ENCODE measurements around the gene SNX25.
"Not testable (repeated sequence)": the region's sequence is repeated elsewhere in the genome, so short reads cannot be mapped to it uniquely, and the experiment has no call there.

The SNX25 gene

GRCh38 chr4:185235119-185235842 lies 25.9 kb downstream of the SNX25 start:
- DNase-seq: no peak

DNA sequence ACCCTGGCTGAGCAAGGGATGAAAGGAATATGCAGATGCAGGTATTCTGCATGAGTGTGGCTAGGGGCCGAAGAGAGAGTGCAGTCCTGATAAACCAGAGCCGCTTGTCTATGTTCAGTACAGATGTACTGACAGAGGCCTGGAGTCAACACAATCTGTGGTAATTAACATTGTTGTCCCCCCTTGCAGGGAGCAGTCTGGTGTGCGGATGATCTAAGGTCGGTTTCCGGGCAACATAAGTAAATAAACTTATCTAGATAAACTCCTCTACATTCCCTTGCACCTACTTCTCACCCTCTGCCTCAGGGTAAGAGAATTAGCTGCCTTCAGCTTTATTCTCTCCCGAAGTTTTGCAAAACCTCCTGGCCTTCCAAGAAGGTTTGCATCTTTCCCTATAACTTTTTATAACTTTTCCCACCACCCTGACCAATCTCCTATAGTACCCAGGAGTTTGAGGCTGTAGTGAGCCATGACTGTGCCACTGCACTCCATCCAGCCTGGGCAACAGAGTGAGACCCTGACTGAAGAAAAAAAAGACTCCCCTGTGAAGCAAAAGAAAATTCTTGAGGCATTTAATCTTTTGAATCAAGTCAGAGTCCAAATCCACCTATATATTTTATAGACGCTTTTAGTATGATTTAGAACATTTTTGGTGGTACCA lies 26.6 kb downstream of the SNX25 start:
- DNase-seq: no peak

GRCh38 chr4:185237175-185237574 lies 27.8 kb downstream of the SNX25 start:
- DNase-seq: no peak

- no peak for DNase-seq
Observed at GRCh38 chr4:185238215-185238681, 28.9 kb downstream of the SNX25 start.

DNA sequence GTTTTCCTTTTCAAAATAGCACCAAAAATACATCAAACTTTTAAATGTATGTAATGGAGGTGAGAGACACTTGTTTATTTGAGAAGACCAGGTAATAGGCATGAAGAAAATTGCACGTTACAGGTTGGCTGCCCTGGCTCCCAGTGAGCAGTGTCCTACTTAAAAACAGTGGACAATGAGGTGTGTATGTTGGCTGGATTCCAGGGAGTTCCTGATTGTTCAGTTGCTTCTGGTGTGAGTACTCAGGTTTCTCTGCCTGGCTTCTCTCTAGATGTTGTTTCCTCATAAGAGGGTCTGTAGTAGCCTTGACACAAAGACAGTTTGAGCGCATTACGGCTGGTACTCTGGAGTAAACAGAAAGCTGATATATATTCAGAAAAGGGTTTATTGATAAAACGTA lies 29.4 kb downstream of the SNX25 start:
- DNase-seq: no peak

DNA sequence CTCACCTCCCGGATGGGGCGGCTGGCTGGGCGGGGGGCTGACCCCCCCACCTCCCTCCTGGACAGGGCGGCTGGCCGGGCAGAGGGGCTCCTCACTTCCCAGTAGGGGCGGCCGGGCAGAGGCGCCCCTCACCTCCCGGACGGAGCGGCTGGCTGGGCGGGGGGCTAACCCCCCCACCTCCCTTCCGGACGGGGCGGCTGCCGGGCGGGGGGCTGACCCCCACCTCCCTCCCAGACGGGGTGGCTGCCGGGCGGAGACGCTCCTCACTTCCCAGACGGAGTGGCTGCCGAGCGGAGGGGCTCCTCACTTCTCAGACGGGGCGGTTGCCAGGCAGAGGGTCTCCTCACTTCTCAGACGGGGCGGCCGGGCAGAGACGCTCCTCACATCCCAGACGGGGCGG lies 31.1 kb downstream of the SNX25 start:
- DNase-seq: not testable (repeated sequence)

DNA sequence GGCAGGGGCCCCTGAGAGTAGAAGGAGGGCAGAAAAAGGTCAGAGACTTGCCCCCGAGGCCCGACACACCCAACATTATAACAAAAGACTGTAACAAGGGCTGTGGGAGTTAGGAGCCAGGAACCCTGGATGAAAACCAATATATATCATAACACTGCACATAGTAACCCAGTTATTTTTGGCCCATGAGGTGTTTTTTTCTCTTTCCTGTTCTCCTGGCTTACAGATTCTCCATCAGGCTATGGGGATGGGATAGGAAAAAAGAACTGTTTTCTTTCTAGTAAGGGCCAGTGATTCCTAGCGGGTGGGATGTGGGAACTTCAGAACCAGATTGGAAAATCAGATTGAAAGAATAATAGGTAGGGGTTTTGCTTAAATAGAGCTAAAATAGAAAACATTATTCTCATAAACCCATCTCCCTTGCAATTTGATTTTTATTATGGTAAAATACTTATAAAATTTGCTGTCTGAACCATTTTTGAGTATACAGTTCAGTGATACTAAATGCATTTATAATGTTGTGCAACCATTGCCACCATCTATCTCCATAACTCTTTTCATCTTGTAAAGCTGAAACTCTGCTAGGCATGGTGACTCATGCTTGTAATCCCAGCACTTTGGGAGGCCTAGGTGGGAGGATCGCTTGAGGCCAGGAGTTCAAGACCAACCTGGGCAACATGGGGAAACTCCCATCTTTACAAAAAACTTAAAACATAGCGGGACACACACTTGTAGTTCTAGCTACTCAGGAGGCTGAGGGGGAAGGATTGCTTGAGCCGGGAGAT lies 33.5 kb downstream of the SNX25 start:
- DNase-seq: no peak

GRCh38 chr4:185243879-185244278 lies 34.5 kb downstream of the SNX25 start:
- DNase-seq: no peak

DNA sequence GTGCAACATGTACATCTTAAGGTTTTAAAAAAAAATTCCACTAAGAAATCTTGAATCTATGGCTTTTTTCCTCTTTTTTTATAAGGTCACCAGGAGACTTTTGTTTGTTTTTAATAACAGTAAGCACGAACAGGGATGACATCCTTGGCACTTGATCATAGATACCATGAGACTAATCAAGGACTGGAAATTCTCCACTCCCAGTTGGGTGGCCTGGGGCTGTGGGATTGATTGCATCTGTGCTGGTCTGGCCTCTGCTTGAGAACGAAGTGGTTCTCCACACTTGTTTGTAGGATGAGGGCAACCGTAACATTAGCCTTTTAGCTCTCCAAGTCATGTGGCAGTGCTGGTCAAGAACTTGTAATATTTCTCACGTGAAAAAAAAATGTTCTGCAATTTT lies 35.4 kb downstream of the SNX25 start:
- no peak for DNase-seq

DNA sequence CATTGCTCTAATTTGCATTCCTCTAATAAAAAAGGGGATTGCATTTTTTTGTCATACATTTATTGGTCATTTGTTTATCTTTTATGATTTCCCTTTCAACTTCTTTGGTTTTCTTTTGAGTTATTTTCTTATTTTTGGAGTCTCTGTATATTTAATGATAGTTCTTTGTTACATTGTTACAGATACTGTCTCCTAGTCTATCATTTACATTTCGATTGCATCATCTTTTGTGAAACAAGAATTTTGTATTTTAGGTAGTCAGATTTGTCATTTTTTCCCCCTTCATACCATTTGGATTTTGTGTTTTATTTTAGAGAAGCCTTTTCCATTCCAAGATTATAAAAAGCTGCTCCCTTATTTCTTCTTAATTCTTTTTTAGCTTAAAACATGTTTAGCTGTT lies 37.1 kb downstream of the SNX25 start:
- DNase-seq: no peak

DNA sequence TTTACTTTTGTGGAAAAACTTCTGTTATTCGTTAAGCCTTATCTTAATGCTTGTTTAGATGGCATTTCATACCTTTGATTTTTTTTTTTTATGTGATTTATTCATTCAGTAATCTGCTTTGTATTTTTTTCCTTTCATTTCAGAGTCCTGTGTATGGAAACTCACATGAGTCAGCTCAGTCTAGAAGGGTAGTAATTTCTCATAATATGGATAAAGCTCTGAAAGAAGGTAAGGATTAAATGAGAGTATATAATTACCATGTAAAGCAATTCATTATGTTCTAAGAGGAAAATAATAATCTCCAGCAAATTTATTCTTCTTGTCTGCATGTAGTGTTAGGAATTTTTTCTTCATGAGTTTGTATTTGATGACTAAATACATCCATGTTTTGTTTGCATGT lies 37.8 kb downstream of the SNX25 start:
- DNase-seq: no peak

GRCh38 chr4:185248393-185249039 lies 39.1 kb downstream of the SNX25 start:
- no peak for DNase-seq

- DNase-seq: no peak
Observed at GRCh38 chr4:185249105-185249504, 39.7 kb downstream of the SNX25 start.

GRCh38 chr4:185254434-185254833 lies 45.0 kb downstream of the SNX25 start:
- DNase-seq: no peak

DNA sequence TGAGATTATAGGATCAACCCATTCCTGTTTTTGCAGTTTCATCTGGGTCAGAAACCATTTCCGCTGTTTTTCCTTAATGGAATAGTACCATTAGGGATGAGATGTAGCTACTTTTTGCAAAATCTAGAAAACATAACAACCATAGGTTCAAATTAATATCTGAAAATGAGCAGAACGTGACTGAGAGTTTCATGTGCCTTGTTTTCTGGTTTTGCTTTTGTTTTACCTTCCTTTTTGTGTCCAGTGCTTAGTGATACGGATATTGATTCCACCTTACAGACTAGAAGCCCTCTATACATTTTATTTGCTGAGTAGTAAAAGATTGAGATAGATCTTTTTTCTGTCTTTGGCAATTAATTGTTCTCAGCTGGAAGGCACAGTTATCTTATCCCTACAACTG lies 46.5 kb downstream of the SNX25 start:
- DNase-seq: no peak

- no peak for DNase-seq
Observed at GRCh38 chr4:185256446-185256845, 47.0 kb downstream of the SNX25 start.

- DNase-seq: no peak
Observed at GRCh38 chr4:185257086-185257485, 47.7 kb downstream of the SNX25 start.

GRCh38 chr4:185257694-185258093 lies 48.3 kb downstream of the SNX25 start:
- no peak for DNase-seq

DNA sequence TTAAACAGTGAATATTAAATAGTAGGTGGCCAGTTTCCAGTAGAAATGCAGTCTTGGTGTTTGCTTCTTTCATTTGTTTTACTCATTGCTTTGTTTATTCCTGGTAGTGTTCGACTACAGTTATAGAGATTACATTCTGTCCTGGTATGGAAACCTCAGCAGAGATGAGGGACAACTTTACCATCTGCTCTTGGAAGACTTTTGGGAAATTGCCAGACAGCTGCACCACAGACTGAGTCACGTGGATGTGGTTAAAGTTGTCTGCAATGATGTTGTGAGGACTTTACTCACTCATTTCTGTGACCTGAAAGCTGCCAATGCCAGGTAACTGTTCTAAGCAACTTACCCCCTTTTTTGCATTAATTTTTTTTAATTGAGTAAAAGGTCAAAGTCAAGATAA lies 49.3 kb downstream of the SNX25 start:
- not testable (repeated sequence) for DNase-seq

GRCh38 chr4:185259719-185260118 lies 50.3 kb downstream of the SNX25 start:
- DNase-seq: no peak

DNA sequence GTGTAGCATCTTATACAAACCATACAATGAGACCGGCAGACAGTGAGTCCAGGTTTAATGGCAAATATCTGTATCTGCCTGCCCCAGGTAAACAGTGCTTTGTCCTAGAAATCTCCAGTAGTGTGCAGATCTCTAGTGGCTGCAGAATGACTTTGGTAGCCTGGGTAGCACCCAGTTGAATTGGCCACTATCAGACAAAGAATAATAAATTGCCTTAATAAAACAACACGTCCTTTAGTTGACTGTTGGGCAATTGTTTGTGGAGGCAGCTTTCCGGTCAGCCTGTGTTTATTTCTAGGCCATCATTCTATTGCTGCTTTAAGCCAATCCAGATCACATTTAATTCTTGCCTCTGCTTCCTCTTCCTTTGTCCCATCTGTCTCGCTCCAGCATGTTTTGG lies 52.5 kb downstream of the SNX25 start:
- no peak for DNase-seq

DNA sequence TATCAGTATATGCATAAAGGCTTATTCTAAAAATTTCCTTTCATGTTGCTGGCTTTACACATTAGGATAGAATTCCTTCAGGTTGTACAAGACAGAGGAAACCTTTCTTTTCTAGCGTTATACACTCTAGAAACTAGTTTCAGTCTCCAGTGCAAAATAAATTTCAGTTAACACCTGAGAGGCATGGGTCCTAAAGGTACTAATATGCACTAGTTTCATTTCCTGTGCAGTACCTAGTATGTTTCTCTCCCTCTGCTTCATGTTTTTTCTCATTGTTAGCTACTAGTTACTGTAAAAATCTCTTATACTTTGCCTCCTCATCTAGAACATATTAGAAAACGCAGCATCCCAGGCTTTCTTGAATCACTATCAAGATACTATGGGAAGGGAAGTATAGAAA lies 54.0 kb downstream of the SNX25 start:
- no peak for DNase-seq

DNA sequence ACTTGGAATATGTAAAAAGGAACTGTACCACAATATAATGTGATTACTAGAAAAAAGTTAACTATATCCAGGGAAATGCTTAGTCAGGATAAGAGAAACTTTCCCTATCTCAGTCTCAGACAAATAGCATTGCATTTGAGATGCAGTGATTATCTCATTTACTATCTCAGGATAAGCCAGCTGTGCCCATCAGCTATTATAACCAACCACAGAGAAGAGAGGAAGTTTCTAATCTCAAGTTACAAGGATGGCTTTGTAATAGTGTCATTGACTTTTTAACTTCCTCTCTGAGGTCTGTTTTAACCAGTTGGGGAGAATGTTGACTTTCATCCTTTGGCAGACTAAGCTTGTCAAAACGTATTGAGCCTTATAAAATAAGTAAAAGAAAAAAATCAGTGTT lies 56.5 kb downstream of the SNX25 start:
- no peak for DNase-seq

All from midbrain (tissue), 1 donor.